Pancreas (tissue), 10 donors: ENCODE results near the gene RBBP8NL. TPM values are rescaled to one million over a fixed set of nuclear protein-coding genes. Genes with fewer than 3 reads are reported as not detected.

Experiments
- ATAC-seq, 4 donors: fragments of 200-7000 bp; cut with Tn5 transposase; one replicate each; pipeline versions ENCODE4 v1.8.0 to v1.9.1; 2020; ENCODE audit warnings: mild to moderate bottlenecking in 4 of 4, moderate library complexity in 4 of 4
- DNase-seq, 6 donors: peaks; one replicate each; pipeline ENCODE4 v3.0.0-alpha.2; 2020
- FAIRE-seq: peaks from 2 replicates; lab custom pipeline; 2012; peaks lifted over from hg19 to GRCh38; lab: Jason Lieb, UNC
- H3K27ac ChIP-seq, 4 donors: fragments of 200-600 bp; sonication (generic); 1 replicate in 3 of 4; 2 replicates in 1 of 4; pipeline versions ENCODE4 v1.5.0 to v1.8.0; 2020
- H3K27me3 ChIP-seq, 4 donors: fragments of 200-600 bp; one replicate each; pipeline ENCODE4 v1.8.0; 2021
- H3K36me3 ChIP-seq, 3 donors: fragments of 200-600 bp; sonication (generic) in 1 of 3; one replicate each; pipeline versions ENCODE4 v1.5.0 to v1.8.0; 2020 to 2021
- H3K4me1 ChIP-seq, 3 donors: fragments of 200-600 bp; one replicate each; pipeline ENCODE4 v1.8.0; 2021
- H3K4me3 ChIP-seq, 4 donors: fragments of 200-600 bp; sonication (generic) in 2 of 4; one replicate each; pipeline versions ENCODE4 v1.5.0 to v1.8.0; 2020 to 2021
- H3K9me3 ChIP-seq, 4 donors: fragments of 200-600 bp; one replicate each; pipeline ENCODE4 v1.8.0; 2021
- CTCF ChIP-seq, 4 donors: fragments of 200-600 bp; sonication (generic) in 3 of 4; IDR thresholded peaks; one replicate each; pipeline versions ENCODE4 v1.5.0 to v1.8.0; 2021; ENCODE audit warnings: antibody characterized with exemption in 4 of 4
- WGBS, 2 donors: extraction: QIAGEN DNeasy Blood & Tissue Kit; methylation state at CpG; one replicate each; pipeline ENCODE4 v1.1.7; 2013; 5-methylcytosine and 5-hydroxymethylcytosine counted together
- intact Hi-C, 3 donors: fragments of 100-400 bp; cut with DNase I; formaldehyde crosslinking; loops; one replicate each; pipeline versions ENCODE4 v1.11.1 to v1.14.2; 2022
- polyA plus RNA-seq, 2 donors: library from polyadenylated mRNA; stranded (reverse); fragments of 200-250 nt; gene quantifications; one replicate each; pipeline ENCODE4 v1.2.3, GENCODE V29; 2013
- total RNA-seq, 6 donors: library from RNA; stranded (reverse); fragmentation: NEBNext Ultra II Directional in 4 of 6; extraction: Animal tissue kit (Norgen Biotek cat#: 25700) in 4 of 6; gene quantifications; one replicate each; pipeline versions ENCODE4 v1.2.1 to v1.2.4, GENCODE V29; 2021 to 2023
- donor health status: healthy with polysubstance abuse.
- donor health status: DM: no; HTN: no; CAD: no; lungs with moderate emphysema.
- donor health status: DM: no; HTN: no; CAD: no.
- donor health status: control.
- donor health status: control.
- donor health status: Bipolar disorder and iron deficiency.
- donor health status: DM: yes; HTN: yes; CAD: no.
- donor health status: DM: no; HTN: no; CAD: no.
- donor health status: DM: no; HTN: no; CAD: no.
- donor health status: DM: yes; HTN: yes; CAD: no.

RBBP8NL gene
- total and polyA plus RNA-seq, 8 donors: 0.66 to 4.8 (median 1.3) TPM

GRCh38 chr20:62430866-62431447 lies 3.6 kb upstream of the RBBP8NL start:
- WGBS, 2 donors: 42 to 53% methylated on average over 23 of the region's 23 CpGs

GRCh38 chr20:62430311-62430853 lies 3.0 kb upstream of the RBBP8NL start:
- H3K27ac ChIP-seq: no peak overlapping the region
- H3K4me1 ChIP-seq: peaks cover 10 to 16% (median 14%) of the 10 kb centered on the region in 3 donors
- no peaks in the 10 kb centered on the region for H3K9me3 ChIP-seq
- intact Hi-C loops: loop anchor here in 1 of 3 donors (10.0 kb wide), 1 partner anchor 64 kb away; no protein-coding TSS in a partner anchor
- TF ChIP-seq CTCF (IDR thresholded peaks at IDR 0.05): no peak
- H3K27me3 ChIP-seq: no peaks in the 10 kb centered on the region
- no peak overlapping the region for H3K4me3 ChIP-seq
- ATAC-seq: no peak
- WGBS, 2 donors: 42 to 44% methylated on average over 10 of the region's 10 CpGs
- no peak for FAIRE-seq
- H3K36me3 ChIP-seq: no peaks in the 10 kb centered on the region
- DNase-seq: no peak

More at GRCh38 chr20:62430866-62431447, 3.6 kb upstream of the RBBP8NL start:
- TF ChIP-seq CTCF (IDR thresholded peaks at IDR 0.05): no peak
- no peak for ATAC-seq
- no peak for FAIRE-seq
- no peaks in the 10 kb centered on the region for H3K36me3 ChIP-seq
- H3K27me3 ChIP-seq: no peaks in the 10 kb centered on the region
- no peak for DNase-seq
- H3K4me3 ChIP-seq: no peak overlapping the region
- peaks cover 10 to 16% (median 14%) of the 10 kb centered on the region in 3 donors for H3K4me1 ChIP-seq
- no peak overlapping the region for H3K27ac ChIP-seq
- intact Hi-C loops: loop anchor here in 1 of 3 donors (10.0 kb wide), 1 partner anchor 64 kb away; no protein-coding TSS in a partner anchor
- H3K9me3 ChIP-seq: no peaks in the 10 kb centered on the region

- intact Hi-C loops: loop anchor here in 1 of 3 donors (10.0 kb wide), 1 partner anchor 65 kb away; no protein-coding TSS in a partner anchor
- 79 to 80% methylated on average over 21 to 23 of the region's 23 CpGs for WGBS, 2 donors
- ATAC-seq: no peak
- Histone ChIP-seq H3K9me3 (no peaks in the 10 kb centered on the region), H3K27ac (no peak overlapping the region), H3K4me3 (no peak overlapping the region), H3K27me3 (no peaks in the 10 kb centered on the region), H3K4me1 (peaks cover 10 to 16% (median 14%) of the 10 kb centered on the region in 3 donors), H3K36me3 (no peaks in the 10 kb centered on the region)
- no peak for FAIRE-seq
- DNase-seq: peak in 1 of 6 donors; percentile 72
- no peak for TF ChIP-seq CTCF (IDR thresholded peaks at IDR 0.05)
Observed at GRCh38 chr20:62429455-62430310, 2.3 kb upstream of the RBBP8NL start.

- peaks cover 10 to 16% (median 14%) of the 10 kb centered on the region in 3 donors for H3K4me1 ChIP-seq
- FAIRE-seq (no peak), ATAC-seq (no peak), DNase-seq (peak in 1 of 6 donors; percentile 82)
- H3K27me3 ChIP-seq: no peaks in the 10 kb centered on the region
- no peaks in the 10 kb centered on the region for H3K9me3 ChIP-seq
- intact Hi-C loops: no loop called here
- peak overlapping the region in 3 of 4 donors; percentile 44 to 85 (median 70) for H3K27ac ChIP-seq
- H3K4me3 ChIP-seq: no peak overlapping the region
- 70 to 78% methylated on average over 31 of the region's 31 CpGs for WGBS, 2 donors
- TF ChIP-seq CTCF (IDR thresholded peaks at IDR 0.05): no peak
- H3K36me3 ChIP-seq: no peaks in the 10 kb centered on the region
Observed at GRCh38 chr20:62428396-62429295, 1.3 kb upstream of the RBBP8NL start.
